T-helper 2 cell treated with Interferon-gamma antibody and Interleukin-4, amounts not matched to agents 5 μg/mL and 100 μg/mL, for 36 hours (primary cell): ENCODE results near the gene TP73.
A peak's percentile ranks its signal among the peaks of the same experiment; 100 is the strongest.

ENCODE experiments used
- DNase-seq: peaks from one replicate; pipeline ENCODE4 v3.0.0; 2021; ENCODE audit warnings: low spot score
- H3K27ac Mint-ChIP-seq: one replicate; pipeline ENCODE4 v1.8.0; 2021; ENCODE audit warnings: mild to moderate bottlenecking, mixed read lengths
- H3K27me3 Mint-ChIP-seq: one replicate; pipeline ENCODE4 v1.8.0; 2021; ENCODE audit warnings: low read depth, mixed read lengths
- H3K36me3 Mint-ChIP-seq: one replicate; pipeline ENCODE4 v1.8.0; 2021; ENCODE audit warnings: low read depth, mixed read lengths
- H3K4me1 Mint-ChIP-seq: one replicate; pipeline ENCODE4 v1.8.0; 2021; ENCODE audit warnings: low read depth, mixed read lengths
- H3K4me3 Mint-ChIP-seq: one replicate; pipeline ENCODE4 v1.8.0; 2022; ENCODE audit warnings: mild to moderate bottlenecking, moderate library complexity, mixed read lengths
- H3K9me3 Mint-ChIP-seq: one replicate; pipeline ENCODE4 v1.8.0; 2021; ENCODE audit warnings: mixed read lengths

TP73 gene

GRCh38 chr1:3697104-3697503, 44.8 kb downstream of the TP73 start:
- no peak overlapping the region for H3K4me3 Mint-ChIP-seq
- DNase-seq: no peak
- no peak overlapping the region for H3K27ac Mint-ChIP-seq
- H3K4me1 Mint-ChIP-seq: no peaks in the 10 kb centered on the region
- H3K9me3 Mint-ChIP-seq: no peaks in the 10 kb centered on the region
- H3K27me3 Mint-ChIP-seq: no peaks in the 10 kb centered on the region
- no peaks in the 10 kb centered on the region for H3K36me3 Mint-ChIP-seq

- Mint-ChIP-seq H3K4me3 (no peak overlapping the region), H3K9me3 (no peaks in the 10 kb centered on the region), H3K27ac (no peak overlapping the region), H3K36me3 (no peaks in the 10 kb centered on the region), H3K4me1 (no peaks in the 10 kb centered on the region), H3K27me3 (no peaks in the 10 kb centered on the region)
- DNase-seq: no peak
Observed at GRCh38 chr1:3697810-3698209, 45.5 kb downstream of the TP73 start.

GRCh38 chr1:3698660-3699408, 46.5 kb downstream of the TP73 start:
- no peak for DNase-seq
- H3K4me3 Mint-ChIP-seq: no peak overlapping the region
- H3K36me3 Mint-ChIP-seq: no peaks in the 10 kb centered on the region
- H3K27me3 Mint-ChIP-seq: no peaks in the 10 kb centered on the region
- no peaks in the 10 kb centered on the region for H3K9me3 Mint-ChIP-seq
- no peak overlapping the region for H3K27ac Mint-ChIP-seq
- no peaks in the 10 kb centered on the region for H3K4me1 Mint-ChIP-seq

GRCh38 chr1:3699596-3699995, 47.3 kb downstream of the TP73 start:
- H3K27me3 Mint-ChIP-seq: no peaks in the 10 kb centered on the region
- H3K9me3 Mint-ChIP-seq: no peaks in the 10 kb centered on the region
- H3K27ac Mint-ChIP-seq: no peak overlapping the region
- H3K36me3 Mint-ChIP-seq: no peaks in the 10 kb centered on the region
- no peak overlapping the region for H3K4me3 Mint-ChIP-seq
- H3K4me1 Mint-ChIP-seq: peaks cover 4% of the 10 kb centered on the region
- DNase-seq: no peak

GRCh38 chr1:3700631-3701030, 48.3 kb downstream of the TP73 start:
- no peaks in the 10 kb centered on the region for H3K27me3 Mint-ChIP-seq

GRCh38 chr1:3702528-3702927, 50.2 kb downstream of the TP73 start:
- peaks cover 4% of the 10 kb centered on the region for H3K4me1 Mint-ChIP-seq
- no peak for DNase-seq
- H3K27me3 Mint-ChIP-seq: no peaks in the 10 kb centered on the region
- H3K27ac Mint-ChIP-seq: no peak overlapping the region
- no peaks in the 10 kb centered on the region for H3K36me3 Mint-ChIP-seq
- H3K9me3 Mint-ChIP-seq: no peaks in the 10 kb centered on the region
- no peak overlapping the region for H3K4me3 Mint-ChIP-seq

More at GRCh38 chr1:3700631-3701030, 48.3 kb downstream of the TP73 start:
- H3K36me3 Mint-ChIP-seq: no peaks in the 10 kb centered on the region
- no peak overlapping the region for H3K4me3 Mint-ChIP-seq
- no peaks in the 10 kb centered on the region for H3K9me3 Mint-ChIP-seq
- H3K27ac Mint-ChIP-seq: no peak overlapping the region
- no peak for DNase-seq
- peaks cover 4% of the 10 kb centered on the region for H3K4me1 Mint-ChIP-seq

GRCh38 chr1:3702990-3703728, 50.8 kb downstream of the TP73 start:
- H3K27ac Mint-ChIP-seq: no peak overlapping the region
- H3K4me1 Mint-ChIP-seq: peaks cover 4% of the 10 kb centered on the region
- no peak for DNase-seq
- no peaks in the 10 kb centered on the region for H3K36me3 Mint-ChIP-seq
- no peak overlapping the region for H3K4me3 Mint-ChIP-seq
- no peaks in the 10 kb centered on the region for H3K27me3 Mint-ChIP-seq
- no peaks in the 10 kb centered on the region for H3K9me3 Mint-ChIP-seq

GRCh38 chr1:3703786-3704371, 51.6 kb downstream of the TP73 start:
- H3K4me1 Mint-ChIP-seq: peaks cover 4% of the 10 kb centered on the region
- peak overlapping the region; percentile 45 for H3K27ac Mint-ChIP-seq
- no peaks in the 10 kb centered on the region for H3K27me3 Mint-ChIP-seq
- H3K9me3 Mint-ChIP-seq: no peaks in the 10 kb centered on the region
- H3K36me3 Mint-ChIP-seq: no peaks in the 10 kb centered on the region
- H3K4me3 Mint-ChIP-seq: peak overlapping the region; percentile 34
- no peak for DNase-seq

GRCh38 chr1:3705341-3705950, 53.1 kb downstream of the TP73 start:
- H3K4me3 Mint-ChIP-seq: no peak overlapping the region
- no peak for DNase-seq
- H3K4me1 Mint-ChIP-seq: peaks cover 4% of the 10 kb centered on the region
- H3K27ac Mint-ChIP-seq: no peak overlapping the region
- H3K27me3 Mint-ChIP-seq: no peaks in the 10 kb centered on the region
- no peaks in the 10 kb centered on the region for H3K36me3 Mint-ChIP-seq
- H3K9me3 Mint-ChIP-seq: no peaks in the 10 kb centered on the region

GRCh38 chr1:3706651-3707297, 54.5 kb downstream of the TP73 start:
- Mint-ChIP-seq H3K27me3 (no peaks in the 10 kb centered on the region), H3K9me3 (no peaks in the 10 kb centered on the region), H3K36me3 (no peaks in the 10 kb centered on the region), H3K4me1 (peaks cover 4% of the 10 kb centered on the region), H3K27ac (no peak overlapping the region), H3K4me3 (no peak overlapping the region)
- DNase-seq: no peak

- no peak overlapping the region for H3K4me3 Mint-ChIP-seq
- H3K27me3 Mint-ChIP-seq: no peaks in the 10 kb centered on the region
- no peak for DNase-seq
- H3K9me3 Mint-ChIP-seq: no peaks in the 10 kb centered on the region
- H3K36me3 Mint-ChIP-seq: no peaks in the 10 kb centered on the region
- peaks cover 4% of the 10 kb centered on the region for H3K4me1 Mint-ChIP-seq
- no peak overlapping the region for H3K27ac Mint-ChIP-seq
Observed at GRCh38 chr1:3707298-3707938, 55.1 kb downstream of the TP73 start.

- Mint-ChIP-seq H3K9me3 (no peaks in the 10 kb centered on the region), H3K4me1 (peaks cover 4% of the 10 kb centered on the region), H3K27ac (no peak overlapping the region), H3K4me3 (no peak overlapping the region), H3K36me3 (no peaks in the 10 kb centered on the region), H3K27me3 (no peaks in the 10 kb centered on the region)
- DNase-seq: no peak
Observed at GRCh38 chr1:3707939-3708328, 55.6 kb downstream of the TP73 start.

- Mint-ChIP-seq H3K9me3 (no peaks in the 10 kb centered on the region), H3K36me3 (no peaks in the 10 kb centered on the region), H3K4me1 (peaks cover 4% of the 10 kb centered on the region), H3K4me3 (no peak overlapping the region), H3K27ac (no peak overlapping the region), H3K27me3 (no peaks in the 10 kb centered on the region)
- no peak for DNase-seq
Observed at GRCh38 chr1:3708791-3709190, 56.5 kb downstream of the TP73 start.
